RPMI8226 (cell line): ENCODE results near the gene DAAM1.

Experiments
- DNase-seq: peaks from one replicate; pipeline ENCODE4 v3.0.0-alpha.2; 2015

DAAM1 gene

GRCh38 chr14:59188461-59189090, at the start of gene DAAM1:
TSS of gene DAAM1 (plus strand) at chr14:59188667. CDS start at chr14:59263478, 74,811 bp downstream.
- peak; percentile 94 for DNase-seq

- no peak for DNase-seq
Measured at GRCh38 chr14:59139324-59139723, 49.1 kb upstream of the DAAM1 start.

GRCh38 chr14:59140106-59140843, 48.2 kb upstream of the DAAM1 start:
- no peak for DNase-seq

- no peak for DNase-seq
Measured at GRCh38 chr14:59146484-59146883, 42.0 kb upstream of the DAAM1 start.

GRCh38 chr14:59147007-59147406, 41.5 kb upstream of the DAAM1 start:
- DNase-seq: no peak

GRCh38 chr14:59148334-59148900, 40.0 kb upstream of the DAAM1 start:
- DNase-seq: peak; percentile 31

GRCh38 chr14:59150990-59151389, 37.5 kb upstream of the DAAM1 start:
- DNase-seq: peak; percentile 46

- DNase-seq: no peak
Measured at GRCh38 chr14:59154373-59154772, 34.1 kb upstream of the DAAM1 start.

- no peak for DNase-seq
Measured at GRCh38 chr14:59155886-59156285, 32.6 kb upstream of the DAAM1 start.

GRCh38 chr14:59159169-59159568, 29.3 kb upstream of the DAAM1 start:
- no peak for DNase-seq

GRCh38 chr14:59160506-59160905, 28.0 kb upstream of the DAAM1 start:
- DNase-seq: no peak

- DNase-seq: no peak
Measured at GRCh38 chr14:59161561-59162175, 26.8 kb upstream of the DAAM1 start.

- DNase-seq: no peak
Measured at GRCh38 chr14:59166258-59166657, 22.2 kb upstream of the DAAM1 start.

GRCh38 chr14:59175404-59175803, 13.1 kb upstream of the DAAM1 start:
- no peak for DNase-seq

- no peak for DNase-seq
Measured at GRCh38 chr14:59176765-59177164, 11.7 kb upstream of the DAAM1 start.

GRCh38 chr14:59177262-59177661, 11.2 kb upstream of the DAAM1 start:
- no peak for DNase-seq

GRCh38 chr14:59181791-59182190, 6.7 kb upstream of the DAAM1 start:
- no peak for DNase-seq

- DNase-seq: no peak
Measured at GRCh38 chr14:59182641-59183040, 5.8 kb upstream of the DAAM1 start.

- DNase-seq: no peak
Measured at GRCh38 chr14:59183150-59183549, 5.3 kb upstream of the DAAM1 start.

- DNase-seq: no peak
Measured at GRCh38 chr14:59184396-59184795, 4.1 kb upstream of the DAAM1 start.

- no peak for DNase-seq
Measured at GRCh38 chr14:59185676-59186075, 2.8 kb upstream of the DAAM1 start.

GRCh38 chr14:59186306-59186705, 2.2 kb upstream of the DAAM1 start:
- no peak for DNase-seq

- DNase-seq: no peak
Measured at GRCh38 chr14:59187118-59187517, 1.3 kb upstream of the DAAM1 start.
